Measurements from ENCODE around the gene OSTF1.

The OSTF1 gene

DNA sequence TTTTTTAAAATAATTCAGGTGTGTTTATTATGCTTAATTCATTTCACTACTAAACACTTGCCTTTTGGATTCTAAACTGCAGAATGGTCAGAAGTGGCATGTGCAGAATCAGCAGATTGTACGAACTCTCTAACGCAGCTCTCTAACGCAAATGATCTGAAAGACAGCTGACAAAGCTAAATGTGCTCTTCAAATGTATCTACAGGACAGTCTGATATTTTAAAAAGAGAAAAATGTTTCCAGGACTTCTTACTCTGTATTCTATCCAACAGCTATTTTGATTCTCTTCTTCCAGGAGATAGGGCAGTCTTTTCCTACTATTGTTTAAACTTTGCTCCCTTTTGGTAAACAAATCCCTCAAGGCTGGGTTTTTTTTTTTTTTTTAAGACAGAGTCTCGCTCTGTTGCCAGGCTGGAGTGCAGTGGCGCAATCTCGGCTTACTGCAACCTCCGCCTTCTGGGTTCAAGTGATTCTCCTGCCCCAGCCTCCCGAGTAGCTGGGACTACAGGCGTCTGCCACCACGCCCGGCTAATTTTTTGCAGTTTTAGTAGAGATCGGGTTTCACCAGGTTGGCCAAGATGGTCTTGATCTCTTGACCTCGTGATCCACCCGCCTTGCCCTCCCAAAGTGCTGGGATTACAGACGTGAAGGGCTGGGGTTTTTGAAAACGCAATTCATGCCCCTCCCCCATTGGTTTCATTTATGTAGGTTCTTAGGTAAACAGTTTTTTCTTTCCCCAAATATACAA lies 1.6 kb upstream of the OSTF1 start:
- peak; percentile 49 for DNase-seq

- DNase-seq, result peak; percentile 49
Measured at GRCh38 chr9:75087289-75087823, 958 bp upstream of the OSTF1 start.

GRCh38 chr9:75088646-75089372 lies 495 bp downstream of the OSTF1 start:
- DNase-seq, result peak; percentile 88

DNA sequence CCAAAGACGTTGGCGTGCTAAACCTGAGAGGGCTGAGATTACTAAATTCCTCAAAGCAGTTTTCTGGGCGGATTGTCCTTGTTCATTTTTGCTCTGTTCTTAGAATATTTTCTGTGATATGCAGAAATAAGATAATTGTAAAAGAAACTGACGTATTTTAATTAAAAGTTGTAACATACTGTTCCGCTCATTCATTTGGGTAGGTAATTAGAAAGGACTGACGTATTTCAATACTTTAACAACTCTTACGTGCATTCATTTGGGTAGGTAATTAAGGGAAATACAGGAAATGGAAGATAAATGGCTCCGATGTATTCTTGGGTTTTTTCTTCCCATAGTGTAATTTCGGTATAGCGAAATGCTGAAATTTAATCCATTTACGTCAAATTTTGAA lies 1.1 kb downstream of the OSTF1 start:
- no peak for DNase-seq

- no peak for DNase-seq
Measured at GRCh38 chr9:75090579-75090978, 2.3 kb downstream of the OSTF1 start.

DNA sequence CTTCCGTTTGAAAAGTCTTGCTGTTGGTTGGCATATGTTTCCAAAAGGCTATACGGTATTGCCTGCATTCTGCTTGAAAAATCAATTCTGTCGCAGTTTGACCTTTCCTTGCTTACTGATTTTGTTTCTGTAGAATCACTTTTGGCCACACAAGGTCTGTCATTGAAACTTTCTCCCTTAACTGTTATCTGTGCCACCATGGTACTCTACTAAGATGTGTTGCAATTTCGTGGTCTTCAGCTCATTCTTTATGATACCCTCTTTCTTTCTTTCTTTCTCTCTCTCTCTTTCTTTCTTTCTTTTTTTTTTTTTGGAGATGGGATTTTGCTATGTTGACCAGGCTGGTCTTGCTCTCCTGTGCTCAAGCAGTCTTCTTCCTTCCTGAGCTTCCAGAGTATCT lies 4.5 kb downstream of the OSTF1 start:
- DNase-seq, result peak; percentile 8

GRCh38 chr9:75096796-75097195 lies 8.5 kb downstream of the OSTF1 start:
- no peak for DNase-seq

DNA sequence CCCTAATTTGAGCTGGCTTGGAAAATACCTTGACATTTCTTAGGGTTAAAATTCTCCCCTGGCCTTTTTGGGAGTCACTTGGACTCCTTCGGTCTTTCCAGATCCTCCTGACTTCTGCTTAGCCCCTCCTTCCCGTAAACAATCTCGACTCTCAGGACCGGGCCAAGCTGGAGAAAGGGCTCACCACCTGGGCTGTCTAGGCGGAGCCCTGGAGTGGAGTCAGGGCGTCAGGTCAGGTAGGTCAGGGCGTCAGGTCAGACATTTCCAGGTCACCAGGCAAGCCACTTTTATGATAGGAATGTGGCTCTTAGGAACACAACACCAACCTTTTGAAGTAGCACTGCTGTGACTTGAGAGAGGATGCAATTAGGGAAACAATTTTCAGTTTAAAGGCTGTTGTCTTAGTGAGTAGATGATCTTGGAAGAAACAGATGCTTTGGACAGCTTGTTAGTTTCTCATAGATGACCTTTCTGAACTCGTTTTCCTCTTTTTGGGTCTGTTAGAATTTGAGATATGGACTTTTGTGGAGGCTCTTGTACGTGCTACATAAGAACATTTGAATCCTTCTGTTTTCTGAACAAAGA lies 12.8 kb downstream of the OSTF1 start:
- no peak for DNase-seq

DNA sequence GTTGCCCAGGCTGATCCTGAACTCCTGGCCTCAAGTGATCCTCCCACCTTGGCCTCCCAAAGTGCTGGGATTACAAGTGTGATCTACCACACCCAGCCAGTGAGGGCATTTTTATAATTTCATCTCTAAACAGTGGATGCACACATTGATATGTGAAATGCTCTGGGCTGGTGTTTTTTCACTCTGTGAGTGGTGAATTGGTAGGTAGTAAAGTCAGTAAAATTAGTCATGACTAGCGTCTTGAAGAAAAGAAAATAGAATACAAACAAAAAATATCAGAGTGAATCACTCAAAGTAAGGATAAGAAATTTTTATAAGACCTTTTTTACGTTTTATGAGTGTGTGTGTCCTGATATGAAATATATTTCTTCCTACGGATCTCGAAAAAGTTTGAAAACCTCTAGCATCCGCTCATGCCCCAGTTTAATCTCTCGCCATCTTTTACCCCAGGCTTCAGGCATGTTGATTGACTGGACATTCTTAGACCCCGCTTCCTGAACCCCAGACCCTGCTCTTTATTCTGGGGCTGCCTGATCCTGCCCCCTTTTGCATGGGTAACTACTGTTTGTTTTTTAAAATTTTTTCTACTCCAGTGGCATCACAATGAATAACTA lies 14.0 kb downstream of the OSTF1 start:
- DNase-seq, result no peak

DNA sequence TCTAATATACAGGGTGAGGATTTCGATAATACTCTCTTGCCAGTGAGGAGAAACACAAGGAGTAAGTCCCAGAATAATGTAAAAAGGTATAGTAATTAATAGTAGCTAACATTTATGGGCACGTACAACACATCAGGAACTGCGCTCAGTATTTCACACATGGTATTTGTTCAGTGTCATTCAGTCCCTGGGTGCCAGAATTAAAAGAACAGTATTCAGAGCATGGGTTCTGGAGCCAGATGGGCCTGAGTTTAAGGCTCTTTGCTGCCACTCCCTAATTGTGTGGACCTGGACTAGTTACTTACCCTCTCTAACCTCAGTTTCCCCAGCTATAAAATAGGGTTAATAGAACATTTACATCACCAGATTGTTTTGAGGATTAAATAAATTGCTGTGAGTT lies 16.3 kb downstream of the OSTF1 start:
- DNase-seq, result no peak

DNA sequence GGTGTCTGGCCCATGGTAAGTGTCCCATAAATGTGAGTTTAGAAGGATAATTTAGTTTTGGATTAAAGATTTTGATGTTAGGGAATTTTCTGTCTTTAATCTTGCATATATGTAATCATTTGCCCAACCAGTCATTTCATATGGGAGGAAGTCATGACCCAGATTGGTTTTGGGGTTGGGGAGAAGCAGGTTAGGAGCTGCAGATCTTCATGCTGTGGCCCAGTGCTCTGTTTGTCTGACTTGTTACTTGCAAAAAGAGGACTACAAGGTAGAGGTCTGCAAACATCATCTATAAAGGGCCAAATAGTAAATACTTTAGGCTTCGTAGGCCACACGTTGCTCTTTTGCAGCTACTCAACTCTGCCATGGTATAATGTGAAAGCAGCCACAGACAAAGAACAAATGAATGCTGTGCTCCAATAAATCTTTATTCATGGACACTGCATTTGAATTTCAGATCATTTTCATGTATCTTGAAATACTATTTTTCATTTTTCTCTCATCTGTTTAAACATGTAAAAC lies 16.8 kb downstream of the OSTF1 start:
- DNase-seq, result no peak

GRCh38 chr9:75105841-75106240 lies 17.5 kb downstream of the OSTF1 start:
- DNase-seq, result peak; percentile 28

DNA sequence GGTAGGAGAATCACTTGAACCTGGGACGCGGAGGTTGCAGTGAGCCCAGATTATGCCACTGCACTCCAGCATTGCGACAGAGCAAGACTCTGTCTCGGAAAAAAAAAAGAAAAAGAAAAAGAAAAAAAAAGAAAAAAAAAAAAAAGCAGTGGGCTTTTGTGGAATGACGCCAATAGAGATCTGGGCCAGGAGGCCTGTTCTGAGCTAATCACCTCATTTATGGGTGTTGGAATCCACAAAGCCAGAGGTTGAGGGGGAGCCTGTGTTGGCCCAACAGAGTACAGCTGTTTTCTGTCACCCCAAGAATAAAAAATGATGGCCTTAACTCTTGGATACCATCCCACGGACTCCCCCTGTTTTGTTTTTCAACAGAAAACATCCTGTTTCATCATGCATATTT lies 18.5 kb downstream of the OSTF1 start:
- no peak for DNase-seq

GRCh38 chr9:75108571-75108970 lies 20.3 kb downstream of the OSTF1 start:
- peak; percentile 39 for DNase-seq

GRCh38 chr9:75109210-75109839 lies 21.0 kb downstream of the OSTF1 start:
- no peak for DNase-seq

- DNase-seq, result no peak
Measured at GRCh38 chr9:75111019-75111622, 22.8 kb downstream of the OSTF1 start.

- no peak for DNase-seq
Measured at GRCh38 chr9:75112789-75113188, 24.5 kb downstream of the OSTF1 start.

- DNase-seq, result no peak
Measured at GRCh38 chr9:75116306-75116705, 28.0 kb downstream of the OSTF1 start.

GRCh38 chr9:75117564-75117963 lies 29.2 kb downstream of the OSTF1 start:
- no peak for DNase-seq

DNA sequence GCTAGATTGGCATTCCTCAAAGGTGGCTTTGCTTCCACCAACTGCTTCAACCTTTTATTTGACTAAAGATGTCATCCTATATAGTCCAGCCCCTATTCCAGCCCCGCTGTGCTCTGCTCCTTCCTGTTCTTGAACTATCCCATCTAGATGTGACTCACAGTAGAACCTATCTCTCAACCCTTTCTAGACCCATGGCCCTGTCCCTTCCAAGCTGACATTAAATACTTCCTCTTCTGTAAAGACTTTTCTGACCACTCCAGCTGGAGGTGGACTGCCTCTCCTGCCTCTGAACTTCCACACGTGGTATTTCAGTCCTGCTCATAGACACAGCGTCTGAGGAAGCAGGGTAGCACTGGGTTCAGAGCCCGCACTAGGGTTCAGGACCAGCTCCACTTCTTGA lies 32.4 kb downstream of the OSTF1 start:
- peak; percentile 94 for DNase-seq

- peak; percentile 36 for DNase-seq
Measured at GRCh38 chr9:75121914-75122558, 33.7 kb downstream of the OSTF1 start.

DNA sequence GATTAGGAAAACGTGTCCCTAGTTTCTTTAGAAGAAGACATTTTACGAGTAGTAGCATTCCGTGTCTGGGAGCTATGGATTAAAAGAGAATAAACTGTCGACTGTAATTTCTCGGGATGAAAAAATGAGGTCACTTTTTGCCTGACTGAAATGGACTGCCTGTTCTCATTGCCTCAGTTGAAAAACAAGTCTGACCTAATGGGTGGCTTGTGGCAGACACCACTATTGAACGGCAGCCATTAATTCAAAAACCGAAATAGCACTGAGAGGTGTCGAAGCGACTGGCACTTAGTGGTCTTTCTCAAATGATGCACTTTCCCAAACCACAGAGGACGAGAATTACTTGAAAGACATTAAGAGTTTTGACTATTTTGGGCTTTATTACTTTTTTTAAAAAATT lies 35.4 kb downstream of the OSTF1 start:
- DNase-seq, result no peak
